ENCODE results near the gene CHD5. TPM values are rescaled to one million over a fixed set of nuclear protein-coding genes. Genes with fewer than 3 reads are reported as not detected.

Gene CHD5
- total RNA-seq, 1 experiment from 2014 or later: 6.1 TPM

DNA sequence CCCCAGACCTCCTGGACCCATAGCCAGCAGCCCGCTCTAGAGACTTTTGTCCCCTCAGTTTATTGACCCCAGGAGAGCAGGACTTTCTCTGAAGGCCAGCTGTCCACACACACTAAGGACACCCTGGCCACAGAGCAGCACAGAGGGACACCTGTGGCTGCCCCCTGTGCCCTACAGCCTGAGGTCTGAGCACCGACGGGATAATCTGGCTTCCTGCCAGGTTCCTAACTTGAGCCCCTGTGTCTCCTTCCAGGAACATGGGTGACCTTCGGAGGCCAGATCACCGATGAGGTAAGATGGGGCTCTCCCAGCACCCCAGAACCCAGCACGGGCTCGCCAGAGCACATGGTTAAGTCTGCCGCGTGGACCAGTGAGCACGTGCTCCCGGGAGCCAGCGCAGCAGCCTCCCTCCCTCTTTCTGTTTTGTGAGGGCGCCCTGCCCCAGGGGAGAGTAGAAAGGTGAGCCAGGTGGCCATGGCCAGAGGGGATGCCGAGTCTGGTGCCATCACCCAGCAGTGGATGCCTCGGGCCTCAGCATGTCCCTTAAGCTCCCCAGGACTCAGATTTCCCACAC lies 106.6 kb downstream of the CHD5 start:
- no peaks in the 10 kb centered on the region for H3K9me2 ChIP-seq (ENCODE audit: insufficient read depth)
- H3K79me2 ChIP-seq (ENCODE audit: insufficient read depth, low read length): no peaks in the 10 kb centered on the region
- ChIA-PET RAD21 (ENCODE audit: low non-redundant PET in 1 of 2, low total read pairs in 2 of 2, uncharacterized antibody in 2 of 2, unreplicated experiment in 2 of 2) (no interaction called here), POLR2A (no interaction called here), CTCF (interaction anchor here (0.9 kb wide), 1 partner anchor 30 kb away, joined by 3 read pairs; no protein-coding TSS in a partner anchor)
- no peak overlapping the region for H2AFZ ChIP-seq (ENCODE audit: low read depth, low read length, poor library complexity, severe bottlenecking)
- peaks cover 11 to 18% of the 10 kb centered on the region in 2 experiments for H3K4me1 ChIP-seq (ENCODE audit: control insufficient read depth in 1 of 2, insufficient read depth in 2 of 2, low read length in 2 of 2)
- DNase-seq (ENCODE audit: low read depth, low spot score): no peak
- H3K27me3 ChIP-seq (ENCODE audit: insufficient read depth, low read length): no peaks in the 10 kb centered on the region
- no peaks in the 10 kb centered on the region for H3K9me3 ChIP-seq (ENCODE audit: control insufficient read depth in 1 of 2, insufficient read depth in 1 of 2, low read depth in 1 of 2, low read length in 2 of 2)
- H3K4me2 ChIP-seq (ENCODE audit: low read length): no peak overlapping the region; the same call in 1 of the 2 replicates
- TF ChIP-seq EGR1 (IDR thresholded peaks at IDR 0.05; ENCODE audit: low read depth) (no peak), POLR2A (IDR thresholded peaks at IDR 0.05; ENCODE audit: borderline replicate concordance, extremely low read depth, insufficient read depth, insufficient read length) (no peak), CEBPB (IDR thresholded peaks at IDR 0.05; ENCODE audit: low read depth) (no peak), YY1 (IDR thresholded peaks at IDR 0.05; ENCODE audit: extremely low read depth, insufficient replicate concordance, low read depth, low read length) (no peak), RAD21 (IDR thresholded peaks at IDR 0.05; ENCODE audit: low read depth) (no peak)
- TF ChIP-seq, protein P1, sequence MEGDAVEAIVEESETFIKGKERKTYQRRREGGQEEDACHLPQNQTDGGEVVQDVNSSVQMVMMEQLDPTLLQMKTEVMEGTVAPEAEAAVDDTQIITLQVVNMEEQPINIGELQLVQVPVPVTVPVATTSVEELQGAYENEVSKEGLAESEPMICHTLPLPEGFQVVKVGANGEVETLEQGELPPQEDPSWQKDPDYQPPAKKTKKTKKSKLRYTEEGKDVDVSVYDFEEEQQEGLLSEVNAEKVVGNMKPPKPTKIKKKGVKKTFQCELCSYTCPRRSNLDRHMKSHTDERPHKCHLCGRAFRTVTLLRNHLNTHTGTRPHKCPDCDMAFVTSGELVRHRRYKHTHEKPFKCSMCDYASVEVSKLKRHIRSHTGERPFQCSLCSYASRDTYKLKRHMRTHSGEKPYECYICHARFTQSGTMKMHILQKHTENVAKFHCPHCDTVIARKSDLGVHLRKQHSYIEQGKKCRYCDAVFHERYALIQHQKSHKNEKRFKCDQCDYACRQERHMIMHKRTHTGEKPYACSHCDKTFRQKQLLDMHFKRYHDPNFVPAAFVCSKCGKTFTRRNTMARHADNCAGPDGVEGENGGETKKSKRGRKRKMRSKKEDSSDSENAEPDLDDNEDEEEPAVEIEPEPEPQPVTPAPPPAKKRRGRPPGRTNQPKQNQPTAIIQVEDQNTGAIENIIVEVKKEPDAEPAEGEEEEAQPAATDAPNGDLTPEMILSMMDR (IDR thresholded peaks at IDR 0.05 in 2 of 3, conservative IDR thresholded peaks at IDR 0.05 in 1 of 3; ENCODE audit: borderline replicate concordance in 1 of 3, insufficient read depth in 1 of 3, low read depth in 2 of 3, low read length in 2 of 3): no peak
- BruUV-seq (replicated peaks): no TSS peak
- ATAC-seq: no peak
- H3K27ac ChIP-seq (ENCODE audit: low read depth, low read length): no peak overlapping the region
- intact Hi-C loops (cut with micrococcal nuclease): no loop called here
- no peaks in the 10 kb centered on the region for H4K20me1 ChIP-seq (ENCODE audit: insufficient read depth)
- no peak overlapping the region for H3K9ac ChIP-seq (ENCODE audit: low read length)
- no peaks in the 10 kb centered on the region for H3K36me3 ChIP-seq (ENCODE audit: control insufficient read depth in 1 of 2, insufficient read depth in 2 of 2, low read length in 2 of 2)
- H3K4me3 ChIP-seq (replicated peaks in 1 of 2; ENCODE audit: low read depth in 1 of 2, low read length in 2 of 2): no peak overlapping the region

DNA sequence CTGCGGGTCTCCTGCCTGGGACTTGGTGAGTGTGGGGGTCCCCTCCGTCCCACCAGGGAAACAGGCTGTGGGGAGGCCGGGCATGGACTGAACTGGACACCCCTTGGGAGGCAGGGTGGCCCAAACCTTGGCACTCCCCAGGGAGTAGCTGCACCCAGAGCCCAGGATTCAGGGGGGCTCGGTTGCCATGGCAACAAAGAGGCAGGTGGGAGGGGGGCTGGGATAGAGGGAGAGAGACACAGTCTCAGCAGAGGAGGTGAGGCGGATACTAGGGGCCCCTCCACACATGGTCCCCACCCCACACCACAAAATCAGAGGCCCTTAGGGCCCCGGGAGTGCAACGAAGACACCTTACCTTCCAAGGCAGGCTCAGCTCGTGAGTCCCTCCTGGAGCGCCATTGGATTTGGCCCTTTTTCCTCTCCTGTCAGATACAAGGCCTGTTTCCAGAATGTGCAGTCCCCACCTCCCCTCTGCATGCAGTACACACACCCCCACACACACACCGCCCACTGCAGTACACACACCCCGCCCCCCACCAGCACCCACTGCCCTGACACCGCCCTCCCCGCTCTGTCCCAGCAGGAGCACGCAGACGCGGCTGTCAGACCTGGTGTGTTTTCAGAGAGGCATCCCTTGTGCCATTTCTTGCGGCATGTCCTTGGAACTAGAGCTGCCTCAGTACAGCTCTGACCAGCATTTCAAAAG lies 107.2 kb downstream of the CHD5 start:
- no peak overlapping the region for H3K9ac ChIP-seq (ENCODE audit: low read length)
- no peaks in the 10 kb centered on the region for H3K79me2 ChIP-seq (ENCODE audit: insufficient read depth, low read length)
- no peaks in the 10 kb centered on the region for H3K9me2 ChIP-seq (ENCODE audit: insufficient read depth)
- H2AFZ ChIP-seq (ENCODE audit: low read depth, low read length, poor library complexity, severe bottlenecking): no peak overlapping the region
- no peak overlapping the region for H3K27ac ChIP-seq (ENCODE audit: low read depth, low read length)
- H3K9me3 ChIP-seq (ENCODE audit: control insufficient read depth in 1 of 2, insufficient read depth in 1 of 2, low read depth in 1 of 2, low read length in 2 of 2): no peaks in the 10 kb centered on the region
- intact Hi-C loops (cut with micrococcal nuclease): no loop called here
- ChIA-PET POLR2A (no interaction called here), CTCF (no interaction called here), RAD21 (ENCODE audit: low non-redundant PET in 1 of 2, low total read pairs in 2 of 2, uncharacterized antibody in 2 of 2, unreplicated experiment in 2 of 2) (no interaction called here)
- no peak for DNase-seq (ENCODE audit: low read depth, low spot score)
- no TSS peak for BruUV-seq (replicated peaks)
- H3K36me3 ChIP-seq (ENCODE audit: control insufficient read depth in 1 of 2, insufficient read depth in 2 of 2, low read length in 2 of 2): no peaks in the 10 kb centered on the region
- H3K27me3 ChIP-seq (ENCODE audit: insufficient read depth, low read length): no peaks in the 10 kb centered on the region
- peaks cover 11 to 18% of the 10 kb centered on the region in 2 experiments for H3K4me1 ChIP-seq (ENCODE audit: control insufficient read depth in 1 of 2, insufficient read depth in 2 of 2, low read length in 2 of 2)
- no peak for ATAC-seq
- no peaks in the 10 kb centered on the region for H4K20me1 ChIP-seq (ENCODE audit: insufficient read depth)
- H3K4me3 ChIP-seq (replicated peaks in 1 of 2; ENCODE audit: low read depth in 1 of 2, low read length in 2 of 2): no peak overlapping the region
- no peak overlapping the region for H3K4me2 ChIP-seq (ENCODE audit: low read length)
- TF ChIP-seq CEBPB (IDR thresholded peaks at IDR 0.05; ENCODE audit: low read depth) (no peak), EZH2phosphoT487 (IDR thresholded peaks at IDR 0.05; ENCODE audit: borderline replicate concordance) (no peak), SRF (IDR thresholded peaks at IDR 0.05; ENCODE audit: low read depth) (no peak), EGR1 (IDR thresholded peaks at IDR 0.05; ENCODE audit: low read depth) (no peak), JUND (IDR thresholded peaks at IDR 0.05) (no peak), POLR2AphosphoS5 (IDR thresholded peaks at IDR 0.05; ENCODE audit: low read depth, low read length) (no peak), ELF1 (IDR thresholded peaks at IDR 0.05; ENCODE audit: borderline replicate concordance, low read depth) (no peak)
- TF ChIP-seq, protein P2, sequence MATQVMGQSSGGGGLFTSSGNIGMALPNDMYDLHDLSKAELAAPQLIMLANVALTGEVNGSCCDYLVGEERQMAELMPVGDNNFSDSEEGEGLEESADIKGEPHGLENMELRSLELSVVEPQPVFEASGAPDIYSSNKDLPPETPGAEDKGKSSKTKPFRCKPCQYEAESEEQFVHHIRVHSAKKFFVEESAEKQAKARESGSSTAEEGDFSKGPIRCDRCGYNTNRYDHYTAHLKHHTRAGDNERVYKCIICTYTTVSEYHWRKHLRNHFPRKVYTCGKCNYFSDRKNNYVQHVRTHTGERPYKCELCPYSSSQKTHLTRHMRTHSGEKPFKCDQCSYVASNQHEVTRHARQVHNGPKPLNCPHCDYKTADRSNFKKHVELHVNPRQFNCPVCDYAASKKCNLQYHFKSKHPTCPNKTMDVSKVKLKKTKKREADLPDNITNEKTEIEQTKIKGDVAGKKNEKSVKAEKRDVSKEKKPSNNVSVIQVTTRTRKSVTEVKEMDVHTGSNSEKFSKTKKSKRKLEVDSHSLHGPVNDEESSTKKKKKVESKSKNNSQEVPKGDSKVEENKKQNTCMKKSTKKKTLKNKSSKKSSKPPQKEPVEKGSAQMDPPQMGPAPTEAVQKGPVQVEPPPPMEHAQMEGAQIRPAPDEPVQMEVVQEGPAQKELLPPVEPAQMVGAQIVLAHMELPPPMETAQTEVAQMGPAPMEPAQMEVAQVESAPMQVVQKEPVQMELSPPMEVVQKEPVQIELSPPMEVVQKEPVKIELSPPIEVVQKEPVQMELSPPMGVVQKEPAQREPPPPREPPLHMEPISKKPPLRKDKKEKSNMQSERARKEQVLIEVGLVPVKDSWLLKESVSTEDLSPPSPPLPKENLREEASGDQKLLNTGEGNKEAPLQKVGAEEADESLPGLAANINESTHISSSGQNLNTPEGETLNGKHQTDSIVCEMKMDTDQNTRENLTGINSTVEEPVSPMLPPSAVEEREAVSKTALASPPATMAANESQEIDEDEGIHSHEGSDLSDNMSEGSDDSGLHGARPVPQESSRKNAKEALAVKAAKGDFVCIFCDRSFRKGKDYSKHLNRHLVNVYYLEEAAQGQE (IDR thresholded peaks at IDR 0.05; ENCODE audit: low read depth): no peak
- TF ChIP-seq, protein P3, sequence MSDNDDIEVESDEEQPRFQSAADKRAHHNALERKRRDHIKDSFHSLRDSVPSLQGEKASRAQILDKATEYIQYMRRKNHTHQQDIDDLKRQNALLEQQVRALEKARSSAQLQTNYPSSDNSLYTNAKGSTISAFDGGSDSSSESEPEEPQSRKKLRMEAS (IDR thresholded peaks at IDR 0.05): no peak
